GM19452 (cell line): ENCODE results near the gene DACH1.

Experiments used
- ATAC-seq: cut with Tn5 transposase; IDR thresholded peaks from one replicate; pipeline ENCODE4 v1.9.1; 2021; ENCODE audit not compliant: unreplicated experiment

DACH1 gene

GRCh38 chr13:71830736-71831135, 36.3 kb downstream of the DACH1 start:
- no peak for ATAC-seq

GRCh38 chr13:71830323-71830722, 36.7 kb downstream of the DACH1 start:
- no peak for ATAC-seq

- ATAC-seq = no peak
These were observed 37.5 kb downstream of the DACH1 start for GRCh38 chr13:71829547-71829946.

- no peak for ATAC-seq
These were observed 38.4 kb downstream of the DACH1 start for GRCh38 chr13:71828564-71828963.

GRCh38 chr13:71828117-71828516, 38.9 kb downstream of the DACH1 start:
- ATAC-seq = no peak

- ATAC-seq = no peak
These were observed 39.8 kb downstream of the DACH1 start for GRCh38 chr13:71827241-71827640.

GRCh38 chr13:71820699-71821098, 46.3 kb downstream of the DACH1 start:
- ATAC-seq = no peak

- no peak for ATAC-seq
These were observed 49.7 kb downstream of the DACH1 start for GRCh38 chr13:71817335-71817734.

- no peak for ATAC-seq
These were observed 52.1 kb downstream of the DACH1 start for GRCh38 chr13:71814806-71815360.

GRCh38 chr13:71813187-71813586, 53.8 kb downstream of the DACH1 start:
- no peak for ATAC-seq

- no peak for ATAC-seq
These were observed 55.7 kb downstream of the DACH1 start for GRCh38 chr13:71811344-71811743.

- no peak for ATAC-seq
These were observed 58.3 kb downstream of the DACH1 start for GRCh38 chr13:71808708-71809107.

GRCh38 chr13:71806886-71807285, 60.1 kb downstream of the DACH1 start:
- ATAC-seq = no peak

- no peak for ATAC-seq
These were observed 63.9 kb downstream of the DACH1 start for GRCh38 chr13:71803066-71803465.

- ATAC-seq = no peak
These were observed 65.2 kb downstream of the DACH1 start for GRCh38 chr13:71801781-71802180.

- ATAC-seq = no peak
These were observed 65.7 kb downstream of the DACH1 start for GRCh38 chr13:71801165-71801760.

GRCh38 chr13:71799324-71799723, 67.7 kb downstream of the DACH1 start:
- no peak for ATAC-seq

GRCh38 chr13:71798707-71799106, 68.3 kb downstream of the DACH1 start:
- no peak for ATAC-seq

- no peak for ATAC-seq
These were observed 69.5 kb downstream of the DACH1 start for GRCh38 chr13:71797517-71797916.

- no peak for ATAC-seq
These were observed 77.2 kb downstream of the DACH1 start for GRCh38 chr13:71789693-71790329.

- no peak for ATAC-seq
These were observed 78.0 kb downstream of the DACH1 start for GRCh38 chr13:71789037-71789436.

- ATAC-seq = no peak
These were observed 79.6 kb downstream of the DACH1 start for GRCh38 chr13:71787414-71787813.

- ATAC-seq = no peak
These were observed 80.1 kb downstream of the DACH1 start for GRCh38 chr13:71786875-71787274.
